ENCODE measurements around the gene RPL12.

- TF ChIP-seq POLR2A (IDR thresholded peaks at IDR 0.05), result no peak
- TF ChIP-seq, protein P1, sequence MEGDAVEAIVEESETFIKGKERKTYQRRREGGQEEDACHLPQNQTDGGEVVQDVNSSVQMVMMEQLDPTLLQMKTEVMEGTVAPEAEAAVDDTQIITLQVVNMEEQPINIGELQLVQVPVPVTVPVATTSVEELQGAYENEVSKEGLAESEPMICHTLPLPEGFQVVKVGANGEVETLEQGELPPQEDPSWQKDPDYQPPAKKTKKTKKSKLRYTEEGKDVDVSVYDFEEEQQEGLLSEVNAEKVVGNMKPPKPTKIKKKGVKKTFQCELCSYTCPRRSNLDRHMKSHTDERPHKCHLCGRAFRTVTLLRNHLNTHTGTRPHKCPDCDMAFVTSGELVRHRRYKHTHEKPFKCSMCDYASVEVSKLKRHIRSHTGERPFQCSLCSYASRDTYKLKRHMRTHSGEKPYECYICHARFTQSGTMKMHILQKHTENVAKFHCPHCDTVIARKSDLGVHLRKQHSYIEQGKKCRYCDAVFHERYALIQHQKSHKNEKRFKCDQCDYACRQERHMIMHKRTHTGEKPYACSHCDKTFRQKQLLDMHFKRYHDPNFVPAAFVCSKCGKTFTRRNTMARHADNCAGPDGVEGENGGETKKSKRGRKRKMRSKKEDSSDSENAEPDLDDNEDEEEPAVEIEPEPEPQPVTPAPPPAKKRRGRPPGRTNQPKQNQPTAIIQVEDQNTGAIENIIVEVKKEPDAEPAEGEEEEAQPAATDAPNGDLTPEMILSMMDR (IDR thresholded peaks at IDR 0.05), result no peak
- no peak for TF ChIP-seq POLR2AphosphoS5 (IDR thresholded peaks at IDR 0.05)
Measured at GRCh38 chr9:127492616-127493015, 41.4 kb upstream of the RPL12 start.

Measured in suprapubic skin (tissue), 4 donors.